Measurements from ENCODE around the gene ARPC2. TPM values are rescaled to one million over a fixed set of nuclear protein-coding genes. Genes with fewer than 3 reads are reported as not detected.

ARPC2 gene
- total RNA-seq, 1 experiment from 2014 or later = 284 TPM

- peak overlapping the region; percentile 88 for H3K27ac Mint-ChIP-seq (ENCODE audit: low read depth, unreplicated experiment)
- H3K4me1 Mint-ChIP-seq (ENCODE audit: insufficient read depth, unreplicated experiment) = peaks cover 42% of the 10 kb centered on the region
- CTCF ChIA-PET = interaction anchor here (0.6 to 7.7 kb wide), 24 partner anchors 11 to 1303 kb away, joined by 3 to 215 read pairs (median 4); partner anchors contain the start of genes ARPC2, CATIP, GPBAR1 and TMBIM1
- no TSS peak for BruUV-seq (replicated peaks)
- H3K9me3 Mint-ChIP-seq (ENCODE audit: unreplicated experiment) = no peaks in the 10 kb centered on the region
- TF ChIP-seq, protein P1, sequence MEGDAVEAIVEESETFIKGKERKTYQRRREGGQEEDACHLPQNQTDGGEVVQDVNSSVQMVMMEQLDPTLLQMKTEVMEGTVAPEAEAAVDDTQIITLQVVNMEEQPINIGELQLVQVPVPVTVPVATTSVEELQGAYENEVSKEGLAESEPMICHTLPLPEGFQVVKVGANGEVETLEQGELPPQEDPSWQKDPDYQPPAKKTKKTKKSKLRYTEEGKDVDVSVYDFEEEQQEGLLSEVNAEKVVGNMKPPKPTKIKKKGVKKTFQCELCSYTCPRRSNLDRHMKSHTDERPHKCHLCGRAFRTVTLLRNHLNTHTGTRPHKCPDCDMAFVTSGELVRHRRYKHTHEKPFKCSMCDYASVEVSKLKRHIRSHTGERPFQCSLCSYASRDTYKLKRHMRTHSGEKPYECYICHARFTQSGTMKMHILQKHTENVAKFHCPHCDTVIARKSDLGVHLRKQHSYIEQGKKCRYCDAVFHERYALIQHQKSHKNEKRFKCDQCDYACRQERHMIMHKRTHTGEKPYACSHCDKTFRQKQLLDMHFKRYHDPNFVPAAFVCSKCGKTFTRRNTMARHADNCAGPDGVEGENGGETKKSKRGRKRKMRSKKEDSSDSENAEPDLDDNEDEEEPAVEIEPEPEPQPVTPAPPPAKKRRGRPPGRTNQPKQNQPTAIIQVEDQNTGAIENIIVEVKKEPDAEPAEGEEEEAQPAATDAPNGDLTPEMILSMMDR (IDR thresholded peaks at IDR 0.05; ENCODE audit: unreplicated experiment) = no peak
- peak overlapping the region; percentile 97 for H3K4me3 Mint-ChIP-seq (ENCODE audit: unreplicated experiment)
- POLR2A ChIA-PET = interaction anchor here (0.6 to 8.0 kb wide), 30 partner anchors 9 to 979 kb away, joined by 3 to 390 read pairs (median 5); partner anchors contain the start of genes ANKZF1, ARPC2, ATG9A and CATIP
- H3K27me3 Mint-ChIP-seq (ENCODE audit: insufficient read depth, unreplicated experiment) = no peaks in the 10 kb centered on the region
- intact Hi-C loops (cut with micrococcal nuclease) = no loop called here
- DNase-seq (ENCODE audit: unreplicated experiment) = no peak
- H3K36me3 Mint-ChIP-seq (ENCODE audit: insufficient read depth, unreplicated experiment) = peaks cover 73% of the 10 kb centered on the region
Measured at GRCh38 chr2:218270721-218271486, 53.9 kb downstream of the ARPC2 start.

DNA sequence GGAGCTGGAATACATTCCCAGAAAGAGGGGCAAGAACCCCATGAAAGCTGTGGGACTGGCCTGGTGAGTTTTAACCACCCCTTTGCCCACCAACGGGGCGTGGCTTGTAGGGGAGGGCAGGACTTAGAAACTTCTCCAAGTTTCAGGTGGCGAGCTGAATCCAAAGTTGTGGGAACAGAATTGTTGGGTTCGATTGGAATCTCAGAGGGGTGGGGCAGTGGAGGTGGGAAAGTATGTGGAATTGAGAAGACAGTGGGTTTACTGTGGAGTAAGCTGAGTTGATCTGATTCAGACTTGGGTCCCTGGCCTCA lies 54.5 kb downstream of the ARPC2 start:
- CTCF ChIA-PET = interaction anchor here (0.6 to 7.7 kb wide), 24 partner anchors 11 to 1303 kb away, joined by 3 to 215 read pairs (median 4); partner anchors contain the start of genes ARPC2, CATIP, GPBAR1 and TMBIM1
- TF ChIP-seq, protein P1 (IDR thresholded peaks at IDR 0.05; ENCODE audit: unreplicated experiment) = no peak
- H3K9me3 Mint-ChIP-seq (ENCODE audit: unreplicated experiment) = no peaks in the 10 kb centered on the region
- BruUV-seq (replicated peaks) = no TSS peak
- no peaks in the 10 kb centered on the region for H3K27me3 Mint-ChIP-seq (ENCODE audit: insufficient read depth, unreplicated experiment)
- POLR2A ChIA-PET = interaction anchor here (0.9 to 8.0 kb wide), 14 partner anchors 16 to 978 kb away, joined by 3 to 390 read pairs (median 8); partner anchors contain the start of genes ARPC2, CATIP, CTDSP1 and TMBIM1
- DNase-seq (ENCODE audit: unreplicated experiment) = no peak
- H3K4me1 Mint-ChIP-seq (ENCODE audit: insufficient read depth, unreplicated experiment) = peaks cover 42% of the 10 kb centered on the region
- H3K36me3 Mint-ChIP-seq (ENCODE audit: insufficient read depth, unreplicated experiment) = peaks cover 74% of the 10 kb centered on the region
- intact Hi-C loops (cut with micrococcal nuclease) = no loop called here
- H3K27ac Mint-ChIP-seq (ENCODE audit: low read depth, unreplicated experiment) = peak overlapping the region; percentile 88
- H3K4me3 Mint-ChIP-seq (ENCODE audit: unreplicated experiment) = peak overlapping the region; percentile 97

DNA sequence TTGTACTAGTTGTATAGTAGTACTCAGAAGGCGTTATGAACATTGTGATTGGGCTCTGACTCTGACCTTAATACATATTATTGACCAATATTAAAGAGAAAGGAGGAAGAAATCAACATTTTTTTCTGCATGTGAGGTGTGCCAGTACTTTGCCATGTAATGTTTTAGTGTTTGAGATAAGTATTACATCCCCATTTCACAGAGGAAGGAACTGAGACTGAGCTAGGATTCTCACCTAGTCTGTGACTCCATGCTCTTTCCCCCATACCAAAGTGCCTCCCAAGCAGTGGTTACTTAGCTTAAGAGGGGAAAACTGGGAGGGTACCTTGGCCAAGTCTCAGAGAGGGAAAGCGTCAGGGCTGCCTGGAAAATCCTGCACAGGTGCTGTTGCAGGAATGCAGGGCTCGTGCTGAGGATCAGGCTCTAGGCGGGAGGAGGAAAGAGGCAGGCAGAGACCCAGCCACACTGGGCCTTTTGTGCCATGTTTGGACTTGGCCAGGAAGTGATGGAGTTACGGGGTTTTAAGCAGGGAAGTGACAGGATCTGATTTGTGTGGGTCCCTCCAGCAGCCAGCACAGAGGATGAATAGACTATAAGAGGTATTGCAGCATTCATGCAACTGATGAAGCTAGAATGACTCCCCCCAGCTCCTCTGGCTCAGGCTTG lies 55.0 kb downstream of the ARPC2 start:
- Mint-ChIP-seq H3K36me3 (ENCODE audit: insufficient read depth, unreplicated experiment) (peaks cover 79% of the 10 kb centered on the region), H3K4me3 (ENCODE audit: unreplicated experiment) (peak overlapping the region; percentile 97), H3K27me3 (ENCODE audit: insufficient read depth, unreplicated experiment) (no peaks in the 10 kb centered on the region), H3K9me3 (ENCODE audit: unreplicated experiment) (no peaks in the 10 kb centered on the region), H3K4me1 (ENCODE audit: insufficient read depth, unreplicated experiment) (peaks cover 37% of the 10 kb centered on the region), H3K27ac (ENCODE audit: low read depth, unreplicated experiment) (peak overlapping the region; percentile 88)
- BruUV-seq (replicated peaks) = no TSS peak
- ChIA-PET CTCF (interaction anchor here (0.5 to 7.7 kb wide), 26 partner anchors 12 to 1302 kb away, joined by 3 to 215 read pairs (median 4); partner anchors contain the start of genes ARPC2, CATIP, GPBAR1 and TMBIM1), POLR2A (interaction anchor here (0.9 to 8.0 kb wide), 15 partner anchors 15 to 978 kb away, joined by 3 to 390 read pairs (median 9); partner anchors contain the start of genes ARPC2, CATIP, CTDSP1 and TMBIM1)
- TF ChIP-seq, protein P1 (IDR thresholded peaks at IDR 0.05; ENCODE audit: unreplicated experiment) = no peak
- DNase-seq (ENCODE audit: unreplicated experiment) = no peak
- intact Hi-C loops (cut with micrococcal nuclease) = loop anchor here (1.0 kb wide), 5 partner anchors 12 to 124 kb away; partner anchors contain the start of gene CATIP
